Erythroblast (primary cell): Measurements from ENCODE around the gene ZIC2.

Experiments used
- GATA1 ChIP-seq: IDR thresholded peaks from 2 replicates; pipeline ENCODE4 v1.6.1; 2011; ENCODE audit warnings: low read depth, mild to moderate bottlenecking, control low read depth, low read length, moderate library complexity
- POLR2A ChIP-seq: IDR thresholded peaks from 2 replicates; pipeline ENCODE4 v1.6.1; 2011; ENCODE audit warnings: mild to moderate bottlenecking, low read length

DNA sequence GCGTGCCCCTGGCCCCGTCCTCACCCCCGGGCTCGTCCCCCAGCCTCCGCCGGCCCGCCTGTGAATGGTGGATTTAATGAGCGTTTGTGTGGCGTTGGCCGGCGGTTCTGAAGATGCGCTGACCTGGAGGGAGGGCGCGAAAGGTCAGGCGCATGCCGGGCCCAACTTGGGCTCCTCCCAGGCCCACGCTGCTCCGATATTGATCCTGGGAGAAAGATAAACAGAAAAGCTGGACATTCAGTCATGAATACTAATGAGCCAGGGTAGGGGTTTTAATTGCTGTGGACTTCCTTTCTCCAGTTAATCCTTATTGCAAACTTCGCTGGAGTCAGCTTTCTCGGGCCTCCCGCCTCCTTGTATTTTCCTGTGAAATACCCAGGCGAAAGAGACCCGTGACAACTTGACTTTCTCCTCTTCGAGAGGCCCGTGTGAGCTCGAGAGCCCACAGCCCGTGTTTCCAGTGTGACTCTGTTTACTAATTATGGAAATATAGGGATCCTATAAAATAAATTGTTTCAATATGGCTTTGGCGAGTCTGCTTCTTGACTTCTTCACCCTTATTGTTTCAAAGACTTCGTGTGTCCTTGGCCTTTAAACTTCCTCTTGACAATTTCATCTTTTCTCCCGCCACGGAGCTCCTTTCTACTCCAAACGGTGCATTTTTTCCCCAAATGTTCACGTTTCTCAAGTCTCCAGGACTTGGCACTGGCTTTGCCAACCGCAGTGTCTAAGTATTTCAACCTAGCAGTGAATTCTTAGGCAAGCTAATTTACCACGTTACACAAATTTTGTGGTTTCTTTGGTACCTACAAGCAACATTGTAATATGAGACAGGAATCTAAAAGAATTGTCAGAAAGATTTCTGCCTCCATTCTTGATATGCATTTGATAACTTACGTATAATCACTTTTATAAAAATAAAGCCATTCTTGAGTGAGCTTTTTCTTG, 10.5 kb downstream of the ZIC2 start:
- TF ChIP-seq POLR2A: no peak
- TF ChIP-seq GATA1: no peak
